ENCODE results near the gene SORBS1.

DNA sequence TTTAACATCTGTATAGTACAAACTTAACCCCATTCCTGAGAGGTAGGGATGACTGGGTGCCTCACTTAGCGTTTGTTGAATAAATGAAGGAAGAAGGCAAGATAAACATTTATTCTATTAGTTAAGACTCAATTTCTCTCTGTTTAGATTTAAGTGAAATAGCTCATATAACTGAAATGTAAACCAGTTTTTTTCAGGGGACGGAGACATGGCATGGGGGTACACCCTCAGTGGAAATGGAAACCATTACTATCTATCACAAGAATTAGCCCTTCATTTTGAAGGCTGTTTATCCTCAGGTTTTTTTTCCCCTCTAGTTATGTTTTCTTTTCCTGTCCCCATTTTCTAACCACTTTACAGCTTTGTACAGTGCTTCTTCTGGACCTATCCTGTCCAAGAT, 234.8 kb downstream of the SORBS1 start:
- TF ChIP-seq, protein P1, sequence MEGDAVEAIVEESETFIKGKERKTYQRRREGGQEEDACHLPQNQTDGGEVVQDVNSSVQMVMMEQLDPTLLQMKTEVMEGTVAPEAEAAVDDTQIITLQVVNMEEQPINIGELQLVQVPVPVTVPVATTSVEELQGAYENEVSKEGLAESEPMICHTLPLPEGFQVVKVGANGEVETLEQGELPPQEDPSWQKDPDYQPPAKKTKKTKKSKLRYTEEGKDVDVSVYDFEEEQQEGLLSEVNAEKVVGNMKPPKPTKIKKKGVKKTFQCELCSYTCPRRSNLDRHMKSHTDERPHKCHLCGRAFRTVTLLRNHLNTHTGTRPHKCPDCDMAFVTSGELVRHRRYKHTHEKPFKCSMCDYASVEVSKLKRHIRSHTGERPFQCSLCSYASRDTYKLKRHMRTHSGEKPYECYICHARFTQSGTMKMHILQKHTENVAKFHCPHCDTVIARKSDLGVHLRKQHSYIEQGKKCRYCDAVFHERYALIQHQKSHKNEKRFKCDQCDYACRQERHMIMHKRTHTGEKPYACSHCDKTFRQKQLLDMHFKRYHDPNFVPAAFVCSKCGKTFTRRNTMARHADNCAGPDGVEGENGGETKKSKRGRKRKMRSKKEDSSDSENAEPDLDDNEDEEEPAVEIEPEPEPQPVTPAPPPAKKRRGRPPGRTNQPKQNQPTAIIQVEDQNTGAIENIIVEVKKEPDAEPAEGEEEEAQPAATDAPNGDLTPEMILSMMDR (conservative IDR thresholded peaks at IDR 0.05) = no peak
- no peak for TF ChIP-seq ZFX (IDR thresholded peaks at IDR 0.05)

Data from C4-2B (cell line).